HG03108 (cell line): ENCODE measurements around the gene EBF3.

Experiments
- ATAC-seq: cut with Tn5 transposase; IDR thresholded peaks from one replicate; pipeline ENCODE4 v1.9.1; 2021; ENCODE audit warnings: moderate library complexity; ENCODE audit not compliant: unreplicated experiment

EBF3 gene

DNA sequence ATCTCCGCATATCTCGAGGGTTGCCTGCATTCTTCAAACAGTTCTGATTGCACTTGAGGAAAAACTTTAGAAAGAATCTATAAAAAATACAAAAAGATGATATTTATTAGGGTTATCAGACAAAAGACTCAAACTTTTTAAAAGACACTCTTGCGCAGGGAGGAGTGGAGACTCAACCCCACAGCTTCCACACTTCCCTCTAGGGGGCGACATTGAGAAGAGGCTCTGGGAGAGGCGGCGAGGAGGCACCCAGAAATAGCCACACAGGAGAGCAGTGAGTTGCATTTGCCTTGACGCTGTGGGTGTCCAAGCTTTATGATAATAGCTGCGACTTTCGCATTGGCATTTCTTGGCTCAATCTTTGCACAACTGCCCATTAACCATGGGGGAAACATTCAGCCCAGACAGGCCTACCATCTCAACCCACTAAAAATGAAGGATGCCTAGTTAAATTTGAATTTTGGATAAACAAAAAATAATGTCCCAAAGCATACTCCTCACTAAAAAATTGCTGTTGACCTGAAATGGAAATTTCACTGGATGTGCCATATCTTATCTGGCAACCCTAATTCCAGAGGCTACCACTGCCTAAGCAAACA, 86.2 kb downstream of the EBF3 start:
- no peak for ATAC-seq

- no peak for ATAC-seq
These were observed 87.2 kb downstream of the EBF3 start for GRCh38 chr10:129876838-129877237.

DNA sequence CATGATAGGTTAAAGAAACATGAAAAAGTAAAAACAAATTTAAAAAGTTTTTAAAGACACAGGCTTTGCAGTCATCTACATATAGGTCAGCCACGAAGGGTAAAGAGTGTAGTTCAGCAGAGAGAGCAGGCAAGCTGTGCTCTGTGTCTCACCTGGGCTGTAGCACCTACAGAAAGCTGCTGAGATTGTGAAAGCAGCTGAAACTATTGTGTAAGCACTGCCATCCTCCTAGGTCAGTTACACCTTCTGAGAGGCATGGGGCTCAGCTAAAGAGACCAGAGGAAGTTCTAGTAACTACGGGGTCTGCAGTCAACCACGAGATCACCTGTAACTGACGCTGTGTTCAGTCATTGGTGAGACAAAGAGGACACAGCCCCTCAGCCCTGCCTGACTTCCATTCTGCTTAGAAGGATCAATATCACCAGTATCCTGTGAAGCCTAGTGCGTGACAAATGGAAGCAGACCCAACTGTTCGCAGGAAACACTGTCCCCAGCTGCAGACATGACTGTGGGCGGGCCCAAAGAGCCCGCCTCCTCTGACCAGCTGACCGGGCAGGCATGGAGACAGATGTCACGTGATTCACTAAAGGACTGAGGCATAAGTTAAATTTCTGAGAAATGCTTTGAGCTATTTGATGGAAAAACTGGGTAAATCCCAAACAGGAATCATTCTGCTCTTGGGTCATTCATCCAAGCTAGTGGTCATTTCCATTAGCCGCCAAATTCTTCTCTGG, 87.9 kb downstream of the EBF3 start:
- ATAC-seq: no peak

DNA sequence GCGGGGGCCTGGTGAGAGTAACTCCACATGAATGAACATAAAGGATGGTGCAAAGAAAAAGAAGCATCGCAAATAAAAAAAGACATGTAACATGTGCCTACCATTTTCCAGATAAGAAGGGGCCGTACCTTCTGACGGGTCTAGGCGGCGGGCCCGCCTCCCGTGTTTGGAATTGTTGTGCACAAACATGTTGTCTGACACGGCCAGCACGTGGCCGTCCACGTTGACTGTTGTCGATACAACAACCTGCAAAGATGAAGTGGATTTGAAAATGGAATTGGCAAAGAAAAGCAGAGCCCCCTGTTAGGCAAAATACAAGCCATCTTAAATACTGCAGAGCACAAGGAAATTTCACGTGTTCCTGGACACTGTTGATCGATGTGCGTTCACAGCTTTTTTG, 90.7 kb downstream of the EBF3 start:
- ATAC-seq: no peak

GRCh38 chr10:129871966-129872365, 92.1 kb downstream of the EBF3 start:
- ATAC-seq: no peak

DNA sequence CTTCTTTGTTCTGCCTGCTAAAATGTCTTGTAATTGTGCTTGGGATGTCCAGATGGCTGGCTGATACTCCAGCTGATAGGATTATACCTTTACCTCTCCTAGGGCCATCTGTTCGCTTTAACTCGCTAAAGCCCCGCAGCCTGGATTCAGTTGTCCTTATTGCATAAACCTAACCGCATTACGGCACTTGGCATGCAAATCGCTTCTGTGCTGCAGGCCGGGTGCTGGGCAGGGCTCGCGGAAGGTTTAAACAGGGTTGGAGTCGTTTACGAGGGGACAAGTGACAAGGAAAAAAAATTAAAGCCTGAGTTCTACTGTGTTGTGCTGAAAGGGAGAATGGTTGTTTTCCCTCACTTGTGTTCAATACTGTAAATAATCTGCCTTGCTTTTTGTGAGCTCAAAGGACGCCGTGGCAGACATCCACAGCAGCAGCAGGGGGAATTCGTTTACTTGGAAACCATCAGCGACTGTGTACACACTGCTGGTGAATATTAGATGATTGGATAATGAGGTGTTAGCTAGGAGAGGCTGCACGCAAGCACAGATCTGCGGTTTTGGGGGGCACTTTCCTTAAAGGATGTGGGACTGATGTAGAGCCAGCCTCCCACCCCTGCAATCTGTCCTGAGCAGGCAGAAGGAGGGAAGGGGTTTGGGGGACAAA, 93.0 kb downstream of the EBF3 start:
- ATAC-seq: no peak

DNA sequence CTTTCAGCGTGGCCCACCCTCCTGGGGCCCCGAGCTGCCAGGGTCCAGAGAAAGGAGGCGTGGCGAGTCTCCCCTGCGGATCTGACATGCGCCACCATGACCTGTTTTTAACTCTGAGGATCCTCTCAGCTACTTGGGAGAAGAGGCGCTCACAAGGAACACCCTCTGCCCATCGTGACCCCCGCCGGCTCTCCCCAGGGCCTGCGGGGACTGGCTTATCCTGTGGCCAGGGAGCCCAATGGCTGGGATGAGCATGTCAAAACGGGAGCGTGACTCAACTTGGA, 93.7 kb downstream of the EBF3 start:
- ATAC-seq: no peak

DNA sequence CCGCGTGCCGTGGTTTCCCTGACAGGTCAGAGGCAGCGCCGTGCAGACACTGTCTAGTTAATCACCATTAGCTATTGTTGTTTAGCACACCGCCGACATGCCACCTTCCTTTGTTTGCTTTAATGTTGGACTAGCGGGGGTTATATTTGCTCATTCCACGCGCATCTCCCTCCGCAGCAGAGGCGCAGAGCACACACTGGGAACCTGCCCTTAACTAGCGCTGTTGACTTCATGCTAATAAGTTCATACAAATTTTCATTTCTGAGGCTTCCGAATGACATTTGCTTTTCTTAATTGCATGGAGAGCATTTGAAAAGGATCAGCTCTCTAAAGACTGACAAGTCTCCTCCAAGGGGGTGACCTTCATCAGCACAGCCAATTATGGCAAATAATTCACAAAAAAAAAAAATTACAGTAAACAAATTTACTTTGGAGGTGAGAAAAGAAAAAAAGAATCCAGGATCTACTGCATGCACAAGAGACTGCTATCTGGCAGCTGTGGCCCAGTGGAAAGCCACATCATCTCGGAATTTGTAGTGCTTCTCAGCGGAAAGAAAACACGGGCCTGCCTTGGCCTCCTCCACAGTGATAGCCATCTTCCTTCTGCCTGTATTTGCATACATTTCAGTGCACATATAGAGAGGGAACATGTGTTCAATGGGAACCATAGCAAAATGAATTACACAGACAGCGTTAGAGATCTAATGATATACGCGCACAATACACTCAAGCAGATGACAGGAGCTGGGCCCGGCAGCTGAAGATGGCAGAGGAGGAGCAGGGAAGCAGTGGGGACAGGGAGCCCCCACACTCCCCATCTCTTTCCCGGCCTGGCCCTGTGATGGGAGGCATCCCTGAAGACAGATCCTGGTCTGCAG, 94.2 kb downstream of the EBF3 start:
- ATAC-seq: no peak

DNA sequence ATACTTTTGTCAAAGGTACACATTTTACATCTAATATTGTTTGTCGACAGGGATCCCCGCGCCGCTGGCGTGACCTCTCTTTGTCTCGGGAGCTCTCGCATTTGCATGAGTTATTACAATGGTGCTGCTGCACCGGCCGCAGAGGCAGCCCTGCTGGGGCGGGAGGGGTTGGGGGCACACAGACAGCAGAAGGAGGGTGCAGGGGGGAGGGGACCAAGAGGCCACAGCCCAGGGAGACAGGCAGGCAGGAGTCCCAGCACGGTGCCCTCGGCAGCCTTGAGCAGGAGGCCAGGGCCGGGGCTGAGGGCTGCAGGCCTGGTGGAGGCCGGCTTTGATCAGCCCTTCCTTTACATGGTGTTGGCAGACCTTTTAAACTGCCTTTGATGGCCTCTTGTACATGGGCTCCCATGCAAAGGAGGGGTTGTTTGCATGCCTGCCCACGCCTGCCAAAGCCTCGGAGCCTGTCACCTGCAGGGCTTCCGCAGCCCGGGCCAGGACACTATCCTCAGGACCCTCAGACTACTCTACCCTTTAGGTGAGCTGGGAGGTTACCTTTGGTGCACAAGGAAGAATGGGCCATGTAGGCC, 95.5 kb downstream of the EBF3 start:
- no peak for ATAC-seq

DNA sequence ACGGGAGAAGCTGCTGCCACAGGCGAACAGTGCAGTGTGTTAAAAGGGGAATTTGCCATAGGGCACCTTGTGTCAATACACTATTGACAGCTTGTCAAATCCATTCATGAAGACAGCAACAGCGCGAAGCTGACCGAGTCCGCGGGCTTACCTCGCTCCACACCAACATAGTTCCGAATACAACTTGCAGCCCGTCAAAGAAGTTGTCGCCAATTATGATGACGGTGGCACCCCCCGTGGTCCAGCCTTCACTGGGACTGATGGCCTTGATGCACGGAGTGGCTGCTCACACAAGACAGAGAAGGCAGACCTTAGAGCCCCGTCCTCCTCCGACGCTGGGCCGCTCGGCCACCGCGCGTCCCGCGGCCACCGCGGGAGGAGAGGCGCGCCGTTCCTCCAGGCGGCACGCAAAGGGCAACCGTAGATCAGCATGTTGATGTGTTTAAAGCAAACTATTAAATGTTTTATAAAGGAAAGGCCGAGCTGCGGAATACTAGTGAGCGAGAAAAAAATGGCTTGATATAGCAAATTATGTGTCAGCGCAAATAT, 96.4 kb downstream of the EBF3 start:
- no peak for ATAC-seq

DNA sequence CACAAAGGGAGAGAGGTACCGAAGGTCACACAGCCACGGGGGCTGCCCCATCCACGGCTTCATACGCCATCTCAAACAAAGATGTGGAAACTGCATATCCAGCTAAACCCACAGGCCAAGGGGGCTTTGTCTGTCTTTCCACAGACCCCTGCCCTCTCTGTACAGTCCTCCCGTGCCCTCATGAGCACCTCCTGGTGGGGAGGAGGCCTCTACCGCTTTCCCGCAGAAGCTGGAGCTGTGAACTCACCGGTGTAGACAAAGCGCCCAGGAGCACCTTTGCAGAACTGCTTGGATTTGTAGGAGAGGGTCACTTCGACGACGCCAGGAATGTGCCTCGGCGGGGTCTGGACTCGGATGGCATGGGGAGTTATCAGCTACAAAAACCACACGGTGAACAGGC, 97.2 kb downstream of the EBF3 start:
- no peak for ATAC-seq

DNA sequence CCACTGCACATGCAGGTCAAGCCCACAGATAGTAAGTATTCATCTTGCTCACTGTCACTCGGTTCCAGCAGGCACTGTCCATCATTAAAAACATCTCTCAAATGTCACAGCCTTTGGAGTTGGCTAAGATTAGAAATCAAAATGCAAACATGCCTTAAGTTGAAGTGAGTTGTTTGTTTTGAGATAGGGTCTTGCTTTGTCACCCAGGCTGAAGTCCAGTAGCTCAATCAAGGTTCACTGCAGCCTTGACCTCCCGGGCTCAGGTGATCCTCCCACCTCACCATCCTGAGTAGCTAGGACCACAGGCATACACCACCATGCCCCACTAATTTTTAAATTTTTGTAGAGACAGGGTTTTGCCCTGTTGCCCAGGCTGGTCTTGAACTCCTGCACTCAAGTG, 98.1 kb downstream of the EBF3 start:
- no peak for ATAC-seq

DNA sequence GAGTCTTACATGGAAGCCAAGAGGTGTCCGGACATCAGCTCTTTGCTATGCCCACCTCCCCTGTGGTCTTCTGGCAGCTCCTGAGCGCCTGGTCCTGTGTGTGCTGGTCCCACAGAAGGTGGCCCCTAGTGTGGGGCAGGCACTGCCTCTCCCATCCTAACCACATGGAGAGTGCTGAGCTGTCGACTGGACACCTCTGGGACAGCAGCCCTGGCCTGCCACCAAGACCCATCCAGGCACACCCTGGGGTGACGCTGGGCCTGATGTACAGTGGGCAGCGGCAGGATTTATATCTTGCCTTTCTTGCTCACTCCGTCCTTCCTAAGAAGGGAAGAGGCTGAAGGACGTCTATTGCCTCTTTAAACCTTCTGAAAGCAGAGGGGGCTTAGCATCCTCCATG, 98.7 kb downstream of the EBF3 start:
- no peak for ATAC-seq

- no peak for ATAC-seq
These were observed 99.4 kb downstream of the EBF3 start for GRCh38 chr10:129864601-129865126.

DNA sequence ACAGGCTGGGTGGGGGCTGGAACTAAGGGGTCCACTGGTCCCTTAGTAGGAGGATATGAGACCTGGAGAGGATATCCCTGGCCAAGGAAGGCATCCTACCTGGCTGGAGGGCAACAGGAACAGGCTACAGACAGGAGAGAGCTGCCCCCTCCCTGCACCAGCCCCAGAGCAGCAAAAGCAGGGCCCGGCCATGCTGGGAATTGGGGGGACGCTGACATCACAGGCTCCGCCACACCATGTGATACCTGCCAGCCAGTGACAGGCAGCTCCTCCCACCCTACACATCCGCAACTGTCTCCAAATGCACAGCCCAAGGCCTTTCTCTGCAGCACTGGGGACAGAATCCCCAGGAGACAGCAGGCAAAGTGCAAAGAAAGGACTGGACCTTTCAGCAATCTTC, 100.0 kb downstream of the EBF3 start:
- no peak for ATAC-seq

DNA sequence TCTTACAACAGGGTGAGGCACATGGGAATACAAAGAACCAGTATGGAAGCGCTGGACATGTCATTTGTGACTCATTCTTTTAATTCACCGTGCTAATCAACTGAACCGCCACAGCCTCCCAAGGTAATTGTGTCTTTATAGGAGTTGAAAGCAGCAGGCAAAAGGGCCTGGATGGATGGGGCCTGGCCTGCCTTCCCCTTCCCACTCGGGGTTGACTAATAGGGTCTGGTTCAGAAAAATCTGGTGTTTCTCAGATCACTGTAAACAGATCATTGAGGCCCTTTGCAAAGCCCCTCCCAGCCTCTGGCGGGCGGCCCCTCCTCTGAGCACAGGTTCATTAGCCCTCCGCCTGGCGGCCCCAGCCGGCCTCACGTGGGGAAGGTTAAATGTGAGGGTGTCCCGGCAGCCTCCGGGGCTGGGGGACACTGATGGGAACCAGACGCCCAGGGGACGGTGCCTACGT, 100.8 kb downstream of the EBF3 start:
- no peak for ATAC-seq

DNA sequence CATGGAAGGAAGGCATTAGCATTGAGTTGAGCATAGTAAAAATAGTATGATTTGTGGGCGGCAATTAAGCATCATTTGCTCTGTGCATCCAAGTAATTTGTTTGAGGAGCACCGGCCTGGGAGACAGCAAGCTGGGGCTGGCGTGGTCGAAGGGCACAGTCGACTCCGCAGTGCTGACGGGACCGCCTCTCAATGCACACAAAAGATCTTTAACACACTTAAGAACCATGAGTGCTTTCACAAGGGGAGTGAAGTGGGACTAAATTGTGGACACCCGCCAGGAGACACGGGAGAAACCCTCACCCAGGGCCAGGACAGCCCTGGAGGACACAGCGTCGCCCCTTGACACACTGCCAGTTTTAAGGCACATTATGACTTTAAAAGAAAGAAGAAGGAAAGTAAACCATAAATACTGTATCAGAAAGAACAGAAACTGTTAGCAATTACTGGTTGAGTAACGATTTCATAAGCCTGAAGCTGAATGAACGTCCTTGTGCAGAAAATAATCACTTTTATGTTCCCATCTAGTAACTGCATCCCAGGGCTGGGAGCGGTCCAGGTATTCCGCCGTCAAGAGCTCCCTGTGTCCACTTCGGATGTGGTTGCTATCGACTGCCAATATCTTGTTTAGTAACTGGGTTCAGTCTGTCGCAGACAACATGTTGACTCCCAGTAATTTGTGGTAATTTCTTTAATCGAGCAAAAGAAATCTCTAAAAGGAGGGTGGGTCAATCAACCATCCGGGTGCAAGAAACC, 102.1 kb downstream of the EBF3 start:
- ATAC-seq: no peak

DNA sequence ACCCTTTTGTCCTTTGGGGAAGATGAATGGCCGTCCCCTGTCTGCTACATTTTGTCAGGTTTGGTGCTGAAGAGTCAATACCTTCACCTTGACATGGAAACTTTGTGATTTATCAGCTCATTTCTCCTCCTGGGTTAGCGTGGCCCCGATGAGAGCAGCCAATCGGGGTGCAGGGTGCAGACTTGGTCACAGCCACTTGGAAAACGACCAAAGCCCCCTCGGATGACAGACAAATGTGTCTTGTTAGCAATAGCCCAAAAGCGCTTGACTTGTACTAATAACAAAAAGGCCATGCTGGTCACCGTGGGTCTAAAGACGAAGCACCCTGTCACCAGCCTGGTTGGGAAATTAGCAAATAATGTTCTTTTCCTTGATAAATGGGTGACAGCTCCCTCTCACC, 103.7 kb downstream of the EBF3 start:
- ATAC-seq: no peak

- no peak for ATAC-seq
These were observed 104.5 kb downstream of the EBF3 start for GRCh38 chr10:129859536-129859935.
